LNCaP clone FGC (cell line): ENCODE results near the gene GNB1.
"Not testable (repeated sequence)": the region's sequence is repeated elsewhere in the genome, so short reads cannot be mapped to it uniquely, and the experiment has no call there.

ENCODE experiments used
- DNase-seq: peaks from one replicate; pipeline ENCODE4 v3.0.0-alpha.2; 2011; ENCODE audit warnings: low read depth
- H3K4me3 ChIP-seq: 2 replicates; pipeline ENCODE4 v1.5.1; 2011; ENCODE audit warnings: mild to moderate bottlenecking, low read depth, low read length, control low read depth
- TF ChIP-seq, protein P1 (sequence below): IDR thresholded peaks from 2 replicates; pipeline ENCODE4 v1.5.1; 2012; ENCODE audit warnings: mild to moderate bottlenecking; ENCODE audit not compliant: control insufficient read depth, insufficient read depth; ENCODE audit errors: extremely low read depth

The GNB1 gene

DNA sequence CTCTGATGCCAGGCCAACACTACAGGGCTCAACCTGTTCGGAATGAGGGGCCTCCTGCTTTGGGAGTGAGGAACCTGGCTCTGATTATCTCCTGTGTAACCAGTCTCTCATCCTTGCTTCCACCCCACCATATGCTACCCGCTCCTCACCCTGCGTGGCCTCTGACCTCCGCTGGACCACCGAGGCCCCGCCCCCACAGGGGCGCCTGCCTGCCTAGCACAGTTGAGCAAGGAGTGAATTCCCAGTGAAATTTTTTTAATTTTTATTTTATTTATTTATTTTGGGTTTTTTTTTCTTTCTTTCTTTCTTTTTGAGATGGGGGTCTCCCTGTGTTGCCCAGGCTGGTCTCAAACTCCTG lies 1.9 kb upstream of the GNB1 start:
- no peak for DNase-seq
- TF ChIP-seq, protein P1, sequence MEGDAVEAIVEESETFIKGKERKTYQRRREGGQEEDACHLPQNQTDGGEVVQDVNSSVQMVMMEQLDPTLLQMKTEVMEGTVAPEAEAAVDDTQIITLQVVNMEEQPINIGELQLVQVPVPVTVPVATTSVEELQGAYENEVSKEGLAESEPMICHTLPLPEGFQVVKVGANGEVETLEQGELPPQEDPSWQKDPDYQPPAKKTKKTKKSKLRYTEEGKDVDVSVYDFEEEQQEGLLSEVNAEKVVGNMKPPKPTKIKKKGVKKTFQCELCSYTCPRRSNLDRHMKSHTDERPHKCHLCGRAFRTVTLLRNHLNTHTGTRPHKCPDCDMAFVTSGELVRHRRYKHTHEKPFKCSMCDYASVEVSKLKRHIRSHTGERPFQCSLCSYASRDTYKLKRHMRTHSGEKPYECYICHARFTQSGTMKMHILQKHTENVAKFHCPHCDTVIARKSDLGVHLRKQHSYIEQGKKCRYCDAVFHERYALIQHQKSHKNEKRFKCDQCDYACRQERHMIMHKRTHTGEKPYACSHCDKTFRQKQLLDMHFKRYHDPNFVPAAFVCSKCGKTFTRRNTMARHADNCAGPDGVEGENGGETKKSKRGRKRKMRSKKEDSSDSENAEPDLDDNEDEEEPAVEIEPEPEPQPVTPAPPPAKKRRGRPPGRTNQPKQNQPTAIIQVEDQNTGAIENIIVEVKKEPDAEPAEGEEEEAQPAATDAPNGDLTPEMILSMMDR = no peak
- peak overlapping the region; percentile 61 for H3K4me3 ChIP-seq

DNA sequence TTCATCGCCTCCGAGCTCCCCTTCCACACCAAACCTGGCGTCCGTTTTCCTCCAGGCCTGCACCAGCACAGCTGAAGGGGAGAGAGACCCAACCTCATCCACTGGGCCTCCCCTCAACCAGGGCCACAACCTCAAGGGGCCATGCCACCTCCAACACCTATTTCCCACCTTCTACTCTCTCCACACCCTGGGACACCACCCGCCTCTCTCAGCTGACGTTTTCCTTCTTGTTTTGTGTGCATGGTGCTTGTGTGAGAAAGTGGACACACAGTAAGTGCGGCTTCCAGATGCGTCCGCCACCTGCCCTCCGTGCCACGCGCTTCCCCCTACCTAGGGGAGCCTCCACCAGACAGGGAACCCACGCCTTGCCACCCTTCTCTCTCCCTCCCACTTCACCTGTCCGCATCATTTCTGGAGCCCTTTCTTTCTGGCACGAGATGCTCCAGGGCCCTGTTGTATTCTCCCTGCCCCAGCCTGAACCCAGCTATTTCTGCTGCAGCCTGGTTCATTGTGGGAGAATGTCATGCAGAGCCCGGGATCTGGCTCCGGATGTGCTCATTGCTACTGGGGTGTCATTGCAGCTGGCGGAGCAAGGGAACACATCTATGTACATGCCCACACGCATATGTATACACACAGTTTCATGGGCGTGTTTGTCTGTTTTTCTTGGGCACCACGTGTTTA lies 1.3 kb upstream of the GNB1 start:
- TF ChIP-seq, protein P1 = no peak
- DNase-seq = peak; percentile 51
- peak overlapping the region; percentile 61 for H3K4me3 ChIP-seq

DNA sequence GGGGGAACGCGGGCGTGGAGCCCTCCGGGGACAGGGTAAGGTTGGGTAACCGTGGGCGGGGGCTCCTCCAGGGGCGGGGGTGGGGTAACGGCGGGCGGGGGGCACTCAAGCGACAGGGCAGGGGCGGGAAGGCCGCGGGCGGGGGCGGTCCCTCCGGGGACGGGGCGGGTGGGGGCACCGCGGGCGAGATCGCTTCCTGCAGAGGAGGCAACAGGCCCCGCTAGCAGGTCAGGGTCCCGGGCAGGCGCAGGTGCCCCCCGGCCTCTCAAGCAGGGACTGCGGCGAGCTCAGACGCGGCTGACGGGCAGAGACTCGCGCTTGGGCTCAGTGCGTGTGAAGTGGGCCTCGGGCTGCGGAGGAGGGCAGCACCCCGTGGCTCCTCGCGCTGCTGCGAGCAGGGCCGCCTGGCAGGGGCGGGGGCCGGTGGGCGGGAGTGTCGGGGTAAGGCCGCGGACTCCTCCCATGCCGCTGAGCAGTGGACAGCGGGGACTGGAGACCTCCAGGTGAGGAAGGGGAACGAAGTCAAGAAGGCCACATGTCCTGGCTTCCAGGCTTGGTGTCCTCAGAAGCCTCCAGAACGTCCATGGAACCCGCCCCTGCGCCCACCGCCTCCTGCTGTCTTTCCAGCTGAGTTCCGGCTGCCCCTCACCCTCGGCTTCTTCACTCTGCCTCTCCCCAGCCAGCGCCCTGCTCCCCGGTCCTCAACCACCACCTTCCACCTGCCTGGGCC lies 627 bp upstream of the GNB1 start:
- H3K4me3 ChIP-seq = peak overlapping the region; percentile 61
- TF ChIP-seq, protein P1 = no peak
- no peak for DNase-seq

DNA sequence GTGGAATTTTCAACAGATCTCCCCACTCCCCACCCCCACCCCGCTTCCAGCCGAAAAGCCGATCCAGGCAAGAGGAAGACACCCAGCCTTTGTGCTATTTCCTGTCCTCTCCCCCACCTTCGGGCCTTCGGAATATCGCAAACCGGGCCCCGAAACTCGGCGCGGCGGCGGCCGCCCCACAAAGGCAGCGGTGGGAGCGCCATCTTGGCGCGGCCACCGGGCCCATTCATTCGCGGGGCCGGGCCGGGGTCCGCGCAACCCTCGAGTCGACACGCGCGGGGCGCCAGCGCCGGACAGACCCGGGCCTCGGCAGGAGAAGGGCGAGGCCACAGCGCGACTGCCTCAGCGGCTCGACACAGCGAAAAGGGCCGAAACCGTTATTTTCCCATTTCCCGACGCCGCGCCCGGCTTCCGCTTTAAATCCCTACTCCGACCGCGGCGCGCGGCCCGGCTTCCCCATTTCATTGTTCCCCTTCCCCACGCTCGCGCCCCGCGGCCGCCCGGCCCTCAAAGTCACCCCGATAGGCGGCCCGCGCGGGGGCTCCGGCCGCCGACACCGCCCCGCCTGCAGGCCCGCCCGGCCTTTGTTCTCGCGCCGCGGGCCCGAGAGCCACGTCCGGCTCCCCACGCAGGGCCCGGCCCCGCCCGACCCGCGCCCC lies 911 bp downstream of the GNB1 start:
- TF ChIP-seq, protein P1 = no peak
- DNase-seq = no peak
- peak overlapping the region; percentile 78 for H3K4me3 ChIP-seq

DNA sequence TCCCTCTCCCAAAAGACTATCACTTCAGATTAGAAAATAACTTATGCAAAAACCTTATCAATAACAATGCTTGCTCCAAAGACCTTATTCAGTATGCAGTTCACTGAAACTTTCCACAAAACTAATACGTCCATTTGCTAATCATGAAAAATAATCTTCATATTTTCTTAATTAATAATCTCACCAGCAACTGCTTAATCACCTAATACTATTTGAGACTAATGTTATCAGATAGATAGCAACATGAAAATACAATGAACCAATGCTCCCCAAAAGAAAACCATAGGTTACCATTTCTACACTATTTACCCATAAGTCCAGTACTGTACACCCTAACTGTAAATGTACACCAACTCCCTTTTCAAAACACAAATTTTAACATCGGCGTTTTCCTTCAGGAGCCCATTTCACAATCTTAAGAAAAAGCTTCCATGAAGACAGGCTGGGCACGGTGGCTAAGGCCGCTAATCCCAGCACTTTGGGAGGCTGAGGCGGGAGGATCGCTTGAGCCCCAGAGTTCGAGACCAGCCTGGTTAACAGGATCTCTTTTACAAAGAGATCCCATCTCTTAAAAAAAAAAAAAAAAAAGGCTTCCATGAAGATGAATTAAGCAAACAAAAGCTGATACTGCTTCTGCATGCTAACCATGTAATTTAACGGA lies 1.7 kb downstream of the GNB1 start:
- no peak for DNase-seq
- TF ChIP-seq, protein P1 = no peak
- H3K4me3 ChIP-seq = peak overlapping the region; percentile 78

DNA sequence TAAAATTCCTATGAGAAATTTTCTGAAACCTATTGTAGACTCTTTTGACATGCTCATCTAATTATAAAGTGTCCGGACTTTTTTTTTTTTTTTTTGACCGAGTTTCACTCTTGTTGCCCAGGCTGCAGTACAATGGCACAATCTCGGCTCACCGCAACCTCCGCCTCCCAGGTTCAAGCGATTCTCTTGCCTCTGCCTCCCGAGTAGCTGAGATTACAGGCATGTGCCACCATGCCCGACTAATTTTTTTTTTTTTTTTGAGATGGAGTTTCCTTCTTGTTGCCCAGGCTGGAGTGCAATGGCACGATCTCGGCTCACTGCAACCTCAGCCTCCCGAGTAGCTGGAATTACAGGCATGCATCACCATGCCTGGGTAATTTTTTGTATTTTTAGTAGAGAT lies 7.0 kb downstream of the GNB1 start:
- not testable (repeated sequence) for DNase-seq, H3K4me3 ChIP-seq
